Caco-2 (cell line): ENCODE results near the gene KIFC3. TPM values are rescaled to one million over a fixed set of nuclear protein-coding genes. Genes with fewer than 3 reads are reported as not detected.

ENCODE experiments used
- BruUV-seq: library from RNA; stranded (reverse); fragments of 400-500 nt; replicated peaks from 2 replicates; lab custom pipeline; 2021; lab: Mats Ljungman, UMichigan
- CTCF ChIA-PET: fragments of 300-600 bp; sonication (Branson Sonifier 250); formaldehyde crosslinking; loops from one replicate; lab custom pipeline; 2022; ENCODE audit warnings: antibody characterized with exemption; lab: Charles Lee
- POLR2A ChIA-PET: fragments of 300-600 bp; sonication (Branson Sonifier 250); formaldehyde crosslinking; loops from one replicate; lab custom pipeline; 2022; ENCODE audit warnings: antibody characterized with exemption; lab: Charles Lee
- DNase-seq, 2 experiments: peaks; one replicate each; pipeline versions ENCODE4 v3.0.0 to v3.0.0-alpha.2; 2020 to 2022
- H3K27me3 ChIP-seq: replicated peaks from 2 replicates; pipeline ENCODE4 v1.6.0; 2011; ENCODE audit warnings: low read length; ENCODE audit not compliant: control insufficient read depth, insufficient read depth
- H3K36me3 ChIP-seq: 2 replicates; pipeline ENCODE4 v1.5.1; 2011; ENCODE audit warnings: low read length; ENCODE audit not compliant: control insufficient read depth, insufficient read depth
- H3K4me1 ChIP-seq: fragments of 250-450 bp; sonication (Bioruptor Pico); 2 replicates; pipeline ENCODE4 v1.5.1; 2020; ENCODE audit warnings: mild to moderate bottlenecking
- H3K4me3 ChIP-seq: 2 replicates; pipeline ENCODE4 v1.5.1; 2011; ENCODE audit warnings: low read depth, mild to moderate bottlenecking, control low read depth, low read length
- H3K9me3 ChIP-seq: fragments of 250-450 bp; sonication (Bioruptor Pico); 2 replicates; pipeline ENCODE4 v1.5.1; 2020; ENCODE audit warnings: mild to moderate bottlenecking, moderate library complexity
- H3K27ac Mint-ChIP-seq: one replicate; pipeline ENCODE4 v1.8.0; 2022; ENCODE audit warnings: mixed read lengths; ENCODE audit not compliant: unreplicated experiment
- H3K27me3 Mint-ChIP-seq: one replicate; pipeline ENCODE4 v1.8.0; 2022; ENCODE audit warnings: mixed read lengths; ENCODE audit not compliant: insufficient read depth, unreplicated experiment
- H3K36me3 Mint-ChIP-seq: one replicate; pipeline ENCODE4 v1.8.0; 2022; ENCODE audit warnings: mild to moderate bottlenecking, mixed read lengths; ENCODE audit not compliant: insufficient read depth, unreplicated experiment
- H3K4me1 Mint-ChIP-seq: one replicate; pipeline ENCODE4 v1.8.0; 2022; ENCODE audit warnings: low read depth, mixed read lengths; ENCODE audit not compliant: unreplicated experiment
- H3K4me3 Mint-ChIP-seq: one replicate; pipeline ENCODE4 v1.8.0; 2022; ENCODE audit warnings: mild to moderate bottlenecking, moderate library complexity, mixed read lengths; ENCODE audit not compliant: unreplicated experiment
- H3K9me3 Mint-ChIP-seq: one replicate; pipeline ENCODE4 v1.8.0; 2022; ENCODE audit warnings: mixed read lengths; ENCODE audit not compliant: unreplicated experiment
- intact Hi-C: fragments of 100-400 bp; cut with micrococcal nuclease; formaldehyde crosslinking; loops from one replicate; pipeline ENCODE4 v1.10.0; 2022; ENCODE audit not compliant: unreplicated experiment
- total RNA-seq: library from RNA; stranded (reverse); gene quantifications from 2 replicates; pipeline ENCODE4 v1.2.3, GENCODE V29; 2022
- TF ChIP-seq, protein P1 (sequence below), 2 experiments: fragments of 200-600 bp in 1 of 2; IDR thresholded peaks; 1 replicate in 1 of 2; 2 replicates in 1 of 2; pipeline versions ENCODE4 v1.5.1 to v1.8.0; 2011 to 2022; ENCODE audit warnings: antibody characterized with exemption in 1 of 2, control low read depth in 1 of 2, inconsistent platforms in 1 of 2, low read depth in 1 of 2, low read length in 1 of 2, mild to moderate bottlenecking in 1 of 2, moderate library complexity in 1 of 2; ENCODE audit not compliant: insufficient read depth in 1 of 2, severe bottlenecking in 1 of 2, unreplicated experiment in 1 of 2

KIFC3 gene
- total RNA-seq, 1 experiment from 2014 or later, result 103 TPM

DNA sequence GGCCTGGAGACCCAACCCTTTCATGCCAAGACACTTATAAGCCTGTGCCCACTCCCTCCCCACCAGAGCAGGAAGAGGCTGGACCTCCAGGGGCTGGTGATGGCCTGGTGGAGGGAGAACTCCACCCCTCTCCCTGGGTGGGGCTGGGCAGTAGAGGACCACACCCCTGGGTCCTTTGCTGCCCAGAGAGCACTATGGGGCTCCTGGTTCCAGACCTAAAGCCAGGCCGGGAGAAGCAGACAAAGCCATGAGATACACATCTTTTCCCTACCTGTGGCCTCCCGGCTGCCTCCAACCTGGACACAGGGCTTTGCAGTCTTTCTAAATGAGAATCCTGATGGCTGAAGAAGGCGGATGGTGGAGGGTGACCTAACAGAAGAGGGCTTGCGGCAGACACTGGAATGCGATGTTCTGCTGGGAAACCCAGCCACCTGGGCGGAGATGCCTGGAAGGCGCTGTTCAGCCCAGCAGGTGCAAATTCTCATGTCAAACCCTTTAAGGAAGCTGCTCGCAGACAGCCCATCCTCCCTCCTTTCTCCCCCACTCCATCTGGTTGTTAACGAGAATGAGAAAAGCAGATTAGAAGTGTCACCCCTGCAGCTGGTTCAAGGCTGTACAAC is 43.9 kb upstream of the KIFC3 start:
- H3K27me3 ChIP-seq, result no peaks in the 10 kb centered on the region
- H3K36me3 Mint-ChIP-seq, result no peaks in the 10 kb centered on the region
- TF ChIP-seq, protein P1, sequence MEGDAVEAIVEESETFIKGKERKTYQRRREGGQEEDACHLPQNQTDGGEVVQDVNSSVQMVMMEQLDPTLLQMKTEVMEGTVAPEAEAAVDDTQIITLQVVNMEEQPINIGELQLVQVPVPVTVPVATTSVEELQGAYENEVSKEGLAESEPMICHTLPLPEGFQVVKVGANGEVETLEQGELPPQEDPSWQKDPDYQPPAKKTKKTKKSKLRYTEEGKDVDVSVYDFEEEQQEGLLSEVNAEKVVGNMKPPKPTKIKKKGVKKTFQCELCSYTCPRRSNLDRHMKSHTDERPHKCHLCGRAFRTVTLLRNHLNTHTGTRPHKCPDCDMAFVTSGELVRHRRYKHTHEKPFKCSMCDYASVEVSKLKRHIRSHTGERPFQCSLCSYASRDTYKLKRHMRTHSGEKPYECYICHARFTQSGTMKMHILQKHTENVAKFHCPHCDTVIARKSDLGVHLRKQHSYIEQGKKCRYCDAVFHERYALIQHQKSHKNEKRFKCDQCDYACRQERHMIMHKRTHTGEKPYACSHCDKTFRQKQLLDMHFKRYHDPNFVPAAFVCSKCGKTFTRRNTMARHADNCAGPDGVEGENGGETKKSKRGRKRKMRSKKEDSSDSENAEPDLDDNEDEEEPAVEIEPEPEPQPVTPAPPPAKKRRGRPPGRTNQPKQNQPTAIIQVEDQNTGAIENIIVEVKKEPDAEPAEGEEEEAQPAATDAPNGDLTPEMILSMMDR (IDR thresholded peaks at IDR 0.05; ENCODE audit: insufficient read depth in 1 of 2, low read depth in 1 of 2, low read length in 1 of 2, severe bottlenecking in 1 of 2, unreplicated experiment in 1 of 2), result no peak
- intact Hi-C loops, result no loop called here
- peaks cover 19% of the 10 kb centered on the region for H3K4me1 ChIP-seq
- BruUV-seq, result no TSS peak
- DNase-seq, result peak; percentile 71 to 76
- no peaks in the 10 kb centered on the region for H3K27me3 Mint-ChIP-seq
- H3K36me3 ChIP-seq, result no peaks in the 10 kb centered on the region
- ChIA-PET POLR2A (interaction anchor here (0.8 kb wide), 1 partner anchor 30 kb away, joined by 3 read pairs; no protein-coding TSS in a partner anchor), CTCF (interaction anchor here (0.6 to 0.9 kb wide), 2 partner anchors 17 to 52 kb away, joined by 3 read pairs; no protein-coding TSS in a partner anchor)
- no peaks in the 10 kb centered on the region for H3K9me3 Mint-ChIP-seq
- H3K27ac Mint-ChIP-seq, result peak overlapping the region; percentile 0
- H3K9me3 ChIP-seq, result no peaks in the 10 kb centered on the region
- peaks cover 16% of the 10 kb centered on the region for H3K4me1 Mint-ChIP-seq
- H3K4me3 ChIP-seq, result no peak overlapping the region
- peak overlapping the region; percentile 18 for H3K4me3 Mint-ChIP-seq

DNA sequence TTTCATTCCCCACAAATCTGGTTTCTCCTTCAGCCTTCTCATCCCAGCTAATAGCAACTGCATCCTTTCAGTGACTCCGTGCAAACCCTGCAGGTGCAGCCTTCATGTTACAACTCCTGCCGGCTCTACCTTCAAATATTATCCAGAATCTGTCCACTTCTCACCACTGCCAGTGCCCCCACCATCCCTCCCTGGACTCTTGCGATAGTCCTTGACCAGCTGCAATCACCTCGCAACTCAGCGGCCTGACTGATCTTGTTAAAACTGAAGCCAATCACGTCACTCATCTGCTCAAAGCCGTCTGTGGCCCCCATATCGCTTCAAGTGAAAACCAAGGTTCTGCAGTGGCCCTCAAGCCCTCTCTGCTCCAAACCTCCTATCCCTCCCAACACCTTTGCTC is 42.8 kb upstream of the KIFC3 start:
- CTCF ChIA-PET, result no interaction called here
- H3K4me3 ChIP-seq, result no peak overlapping the region
- Mint-ChIP-seq H3K9me3 (no peaks in the 10 kb centered on the region), H3K4me3 (no peak overlapping the region), H3K27ac (peak overlapping the region; percentile 0), H3K36me3 (no peaks in the 10 kb centered on the region), H3K4me1 (peaks cover 24% of the 10 kb centered on the region), H3K27me3 (no peaks in the 10 kb centered on the region)
- no TSS peak for BruUV-seq
- H3K9me3 ChIP-seq, result 0 out of 2 replicates have a peak, but pooled peaks cover under 1% of the 10 kb centered on the region
- no peaks in the 10 kb centered on the region for H3K27me3 ChIP-seq
- no peaks in the 10 kb centered on the region for H3K36me3 ChIP-seq
- TF ChIP-seq, protein P1 (IDR thresholded peaks at IDR 0.05; ENCODE audit: insufficient read depth in 1 of 2, low read depth in 1 of 2, low read length in 1 of 2, severe bottlenecking in 1 of 2, unreplicated experiment in 1 of 2), result no peak
- intact Hi-C loops, result no loop called here
- no peak for DNase-seq
- peaks cover 28% of the 10 kb centered on the region for H3K4me1 ChIP-seq
- POLR2A ChIA-PET, result no interaction called here

DNA sequence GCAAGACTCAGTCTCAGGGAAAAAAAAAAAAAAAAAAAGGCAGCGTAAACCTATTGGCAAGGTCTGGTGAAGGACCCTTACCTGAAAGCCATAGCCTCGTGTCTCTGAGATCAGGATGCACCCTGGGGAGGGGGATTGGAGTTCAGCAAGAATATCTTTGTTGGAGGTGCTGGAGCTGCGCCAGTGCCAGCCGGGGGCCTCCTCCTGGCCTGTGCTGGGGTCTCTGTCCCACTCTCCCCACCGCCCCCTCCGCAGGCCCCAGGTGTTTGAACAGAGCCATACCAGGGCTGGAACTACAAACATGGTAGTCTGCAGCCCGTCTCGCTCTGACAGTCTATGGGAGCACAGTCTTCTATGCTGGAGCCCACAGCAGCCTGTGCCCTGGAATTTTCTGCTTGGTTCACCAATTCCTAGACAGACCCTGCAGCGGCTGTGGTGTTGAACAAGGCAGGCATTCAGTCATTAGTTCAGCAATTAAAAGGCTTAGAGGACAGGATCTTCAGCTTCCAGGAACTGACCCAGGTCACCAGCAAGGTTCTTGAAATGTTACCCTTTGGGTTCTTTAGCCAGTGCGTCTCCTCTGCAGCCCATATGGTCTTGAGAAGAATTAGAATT is 42.2 kb upstream of the KIFC3 start:
- Mint-ChIP-seq H3K36me3 (no peaks in the 10 kb centered on the region), H3K4me1 (peaks cover 24% of the 10 kb centered on the region), H3K4me3 (no peak overlapping the region), H3K9me3 (no peaks in the 10 kb centered on the region), H3K27me3 (no peaks in the 10 kb centered on the region), H3K27ac (no peak overlapping the region)
- Histone ChIP-seq H3K4me1 (peaks cover 31% of the 10 kb centered on the region), H3K9me3 (0 out of 2 replicates have a peak, but pooled peaks cover 3% of the 10 kb centered on the region), H3K4me3 (no peak overlapping the region), H3K36me3 (no peaks in the 10 kb centered on the region), H3K27me3 (no peaks in the 10 kb centered on the region)
- POLR2A ChIA-PET, result no interaction called here
- CTCF ChIA-PET, result interaction anchor here (0.6 kb wide), 1 partner anchor 13 kb away, joined by 3 read pairs; no protein-coding TSS in a partner anchor
- TF ChIP-seq, protein P1 (IDR thresholded peaks at IDR 0.05; ENCODE audit: insufficient read depth in 1 of 2, low read depth in 1 of 2, low read length in 1 of 2, severe bottlenecking in 1 of 2, unreplicated experiment in 1 of 2), result no peak
- no peak for DNase-seq
- no TSS peak for BruUV-seq
- intact Hi-C loops, result no loop called here
